Liver (tissue), 9 donors: ENCODE results near the gene RAD9A. TPM values are rescaled to one million over a fixed set of nuclear protein-coding genes. Genes with fewer than 3 reads are reported as not detected.

Source experiments
- DNase-seq: peaks from one replicate; pipeline ENCODE4 v3.0.0-alpha.2; 2017; ENCODE audit warnings: low spot score
- H3K27ac ChIP-seq, 2 donors: one replicate each; pipeline ENCODE4 v1.7.0; 2013; ENCODE audit warnings: inconsistent platforms in 2 of 2, low read length in 2 of 2, control low read depth in 1 of 2, low read depth in 1 of 2, mild to moderate bottlenecking in 1 of 2
- H3K27me3 ChIP-seq, 4 donors: one replicate each; pipeline versions ENCODE4 v1.6.1 to v1.7.0; 2013; ENCODE audit warnings: low read length in 3 of 4, inconsistent platforms in 1 of 4, mild to moderate bottlenecking in 1 of 4, moderate library complexity in 1 of 4; ENCODE audit not compliant: control insufficient read depth in 4 of 4, insufficient read depth in 4 of 4
- H3K36me3 ChIP-seq, 4 donors: one replicate each; pipeline versions ENCODE4 v1.6.1 to v1.7.0; 2013; ENCODE audit warnings: low read length in 3 of 4, mild to moderate bottlenecking in 3 of 4, low read depth in 1 of 4, moderate library complexity in 1 of 4; ENCODE audit not compliant: control insufficient read depth in 4 of 4, insufficient read depth in 3 of 4
- H3K4me1 ChIP-seq, 4 donors: one replicate each; pipeline versions ENCODE4 v1.6.1 to v1.7.0; 2013; ENCODE audit warnings: low read length in 3 of 4, mild to moderate bottlenecking in 3 of 4, moderate library complexity in 1 of 4; ENCODE audit not compliant: control insufficient read depth in 4 of 4, insufficient read depth in 4 of 4
- H3K4me3 ChIP-seq, 3 donors: one replicate each; pipeline versions ENCODE4 v1.6.1 to v1.7.0; 2013; ENCODE audit warnings: low read length in 3 of 3, control low read depth in 1 of 3, low read depth in 1 of 3, mild to moderate bottlenecking in 1 of 3
- H3K9ac ChIP-seq, 2 donors: one replicate each; pipeline ENCODE4 v1.7.0; 2013; ENCODE audit warnings: low read length in 2 of 2, mild to moderate bottlenecking in 2 of 2, moderate library complexity in 2 of 2, control low read depth in 1 of 2, low read depth in 1 of 2
- H3K9me3 ChIP-seq, 4 donors: one replicate each; pipeline versions ENCODE4 v1.6.1 to v1.7.0; 2013; ENCODE audit warnings: low read length in 3 of 4; ENCODE audit not compliant: control insufficient read depth in 4 of 4
- FOXA2 ChIP-seq: IDR thresholded peaks from 2 replicates; pipeline ENCODE4 v1.6.1; 2016; ENCODE audit warnings: antibody characterized with exemption
- GABPA ChIP-seq, 2 donors: IDR thresholded peaks in 1 of 2; conservative IDR thresholded peaks in 1 of 2; 2 replicates each; pipeline ENCODE4 v1.6.1; 2016; ENCODE audit warnings: antibody characterized with exemption in 2 of 2, mild to moderate bottlenecking in 1 of 2, moderate library complexity in 1 of 2
- JUND ChIP-seq, 2 donors: IDR thresholded peaks; 2 replicates each; pipeline ENCODE4 v1.6.1; 2016; ENCODE audit warnings: antibody characterized with exemption in 2 of 2
- NR2F2 ChIP-seq: IDR thresholded peaks from 2 replicates; pipeline ENCODE4 v1.6.1; 2016; ENCODE audit warnings: antibody characterized with exemption
- RXRA ChIP-seq, 2 donors: IDR thresholded peaks; 2 replicates each; pipeline ENCODE4 v1.6.1; 2017 to 2018; ENCODE audit warnings: antibody characterized with exemption in 2 of 2, mild to moderate bottlenecking in 1 of 2
- SP1 ChIP-seq: IDR thresholded peaks from 2 replicates; pipeline ENCODE4 v1.6.1; 2018; ENCODE audit warnings: antibody characterized with exemption, mild to moderate bottlenecking
- YY1 ChIP-seq: IDR thresholded peaks from 2 replicates; pipeline ENCODE4 v1.6.1; 2016; ENCODE audit warnings: antibody characterized with exemption, mild to moderate bottlenecking
- WGBS: extraction: QIAGEN DNeasy Blood & Tissue Kit; methylation state at CpG from one replicate; pipeline ENCODE4 v1.1.7; 2013; 5-methylcytosine and 5-hydroxymethylcytosine counted together
- polyA plus RNA-seq, 2 donors: library from polyadenylated mRNA; stranded (reverse) in 1 of 2; unstranded in 1 of 2; fragments of 200-250 nt in 1 of 2; fragments of >200 nt in 1 of 2; fragmentation: Nextera tagmentation in 1 of 2; extraction: Ambion mirVana in 1 of 2; gene quantifications; one replicate each; pipeline versions ENCODE4 v1.2.1 to v1.2.3, GENCODE V29; 2013 to 2015
- total RNA-seq, 2 donors: library from RNA; depleted of rRNA; stranded (reverse); fragments of >200 nt; gene quantifications; one replicate each; pipeline ENCODE4 v1.2.3, GENCODE V29; 2014
- TF ChIP-seq, protein P1 (sequence below): fragments of 150-350 bp; IDR thresholded peaks from 2 replicates; pipeline ENCODE4 v1.5.1; 2017; ENCODE audit warnings: improper control_type of control experiment, low read depth, low read length; ENCODE audit not compliant: missing input control
- TF ChIP-seq, protein P2 (sequence below): IDR thresholded peaks from 2 replicates; pipeline ENCODE4 v1.6.1; 2016; ENCODE audit warnings: antibody characterized with exemption
- TF ChIP-seq, protein P3 (sequence below): IDR thresholded peaks from 2 replicates; pipeline ENCODE4 v1.6.1; 2016; ENCODE audit warnings: antibody characterized with exemption
- TF ChIP-seq, protein P4 (sequence below): IDR thresholded peaks from 2 replicates; pipeline ENCODE4 v1.6.1; 2016; ENCODE audit warnings: antibody characterized with exemption, mild to moderate bottlenecking
- TF ChIP-seq, protein P5 (sequence below): IDR thresholded peaks from 2 replicates; pipeline ENCODE4 v1.6.1; 2016; ENCODE audit warnings: antibody characterized with exemption
- donor health status: healthy.
- donor health status: healthy.
- donor health status: healthy.
- donor health status: healthy.
- donor health status: healthy.

Gene RAD9A
- total and polyA plus RNA-seq, 4 donors: 4.5 to 8.6 (median 5.6) TPM

DNA sequence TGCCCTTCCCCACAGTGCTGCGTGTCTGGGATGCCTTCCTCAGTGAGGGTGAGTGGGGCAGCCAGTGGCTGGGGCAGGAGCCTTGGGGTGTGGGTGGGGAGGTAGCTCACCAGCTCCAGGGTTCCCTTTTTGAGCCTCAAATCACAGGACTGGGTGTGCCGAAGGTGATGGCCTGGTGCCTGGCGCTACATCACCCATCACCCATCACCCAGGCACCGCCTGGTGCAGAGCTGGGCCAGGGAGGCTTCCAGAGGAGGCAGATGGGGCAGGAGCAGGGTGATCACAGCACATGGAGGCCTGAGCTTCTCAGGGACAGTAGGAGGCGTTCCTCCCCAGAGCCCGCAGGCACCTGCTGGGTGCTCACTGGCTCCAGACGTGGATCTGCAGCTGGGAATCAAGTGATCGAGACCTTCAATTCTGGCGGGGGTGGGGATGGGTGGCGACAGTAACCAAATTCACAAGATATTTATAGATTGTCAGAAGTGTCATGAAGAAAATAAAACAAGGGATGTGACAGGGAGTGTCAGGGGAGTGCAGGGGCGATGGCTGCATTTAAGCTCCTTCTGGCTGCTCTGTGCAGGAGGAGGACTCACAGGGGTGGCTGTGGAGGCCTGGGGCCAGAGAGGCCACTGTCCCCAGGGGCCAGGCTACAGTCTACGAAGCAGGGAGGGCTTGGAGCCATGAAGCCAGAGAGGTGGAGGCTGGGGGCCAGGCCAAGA, 15.3 kb downstream of the RAD9A start (continued):
- TF ChIP-seq, protein P1, sequence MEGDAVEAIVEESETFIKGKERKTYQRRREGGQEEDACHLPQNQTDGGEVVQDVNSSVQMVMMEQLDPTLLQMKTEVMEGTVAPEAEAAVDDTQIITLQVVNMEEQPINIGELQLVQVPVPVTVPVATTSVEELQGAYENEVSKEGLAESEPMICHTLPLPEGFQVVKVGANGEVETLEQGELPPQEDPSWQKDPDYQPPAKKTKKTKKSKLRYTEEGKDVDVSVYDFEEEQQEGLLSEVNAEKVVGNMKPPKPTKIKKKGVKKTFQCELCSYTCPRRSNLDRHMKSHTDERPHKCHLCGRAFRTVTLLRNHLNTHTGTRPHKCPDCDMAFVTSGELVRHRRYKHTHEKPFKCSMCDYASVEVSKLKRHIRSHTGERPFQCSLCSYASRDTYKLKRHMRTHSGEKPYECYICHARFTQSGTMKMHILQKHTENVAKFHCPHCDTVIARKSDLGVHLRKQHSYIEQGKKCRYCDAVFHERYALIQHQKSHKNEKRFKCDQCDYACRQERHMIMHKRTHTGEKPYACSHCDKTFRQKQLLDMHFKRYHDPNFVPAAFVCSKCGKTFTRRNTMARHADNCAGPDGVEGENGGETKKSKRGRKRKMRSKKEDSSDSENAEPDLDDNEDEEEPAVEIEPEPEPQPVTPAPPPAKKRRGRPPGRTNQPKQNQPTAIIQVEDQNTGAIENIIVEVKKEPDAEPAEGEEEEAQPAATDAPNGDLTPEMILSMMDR: no peak
- TF ChIP-seq YY1: no peak
- TF ChIP-seq, protein P2, sequence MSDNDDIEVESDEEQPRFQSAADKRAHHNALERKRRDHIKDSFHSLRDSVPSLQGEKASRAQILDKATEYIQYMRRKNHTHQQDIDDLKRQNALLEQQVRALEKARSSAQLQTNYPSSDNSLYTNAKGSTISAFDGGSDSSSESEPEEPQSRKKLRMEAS: no peak
- TF ChIP-seq JUND (IDR thresholded peaks at IDR 0.05): no peak
- no peak for TF ChIP-seq RXRA (IDR thresholded peaks at IDR 0.05)

DNA sequence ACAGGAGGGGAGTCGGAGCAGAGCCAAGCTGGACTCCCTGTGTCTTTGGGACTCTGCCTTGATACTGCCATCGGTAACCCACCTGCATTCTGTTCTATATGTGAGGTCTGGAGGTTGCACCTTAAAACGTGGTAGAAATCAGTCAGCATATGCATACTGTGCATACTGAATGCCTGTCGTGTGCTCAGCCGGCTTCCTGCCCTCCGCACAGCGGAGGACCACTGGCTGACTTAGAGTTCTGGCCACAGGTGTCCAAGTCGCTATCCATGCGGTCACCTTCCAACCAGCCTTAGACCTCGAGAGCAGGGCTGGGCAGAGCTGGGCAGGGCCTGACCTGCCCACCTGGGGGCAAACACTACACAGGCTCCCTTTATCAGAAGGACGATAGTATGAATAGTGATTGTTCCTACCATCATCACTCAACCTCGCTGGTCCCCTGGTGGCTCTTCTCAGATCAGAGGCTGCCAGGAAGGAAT, 15.9 kb downstream of the RAD9A start:
- H3K4me1 ChIP-seq: peaks cover 0 to 3% (median 2%) of the 10 kb centered on the region in 4 donors
- no peaks in the 10 kb centered on the region for H3K9me3 ChIP-seq
- H3K27me3 ChIP-seq: no peaks in the 10 kb centered on the region
- no peak overlapping the region for H3K4me3 ChIP-seq
- TF ChIP-seq, protein P3, sequence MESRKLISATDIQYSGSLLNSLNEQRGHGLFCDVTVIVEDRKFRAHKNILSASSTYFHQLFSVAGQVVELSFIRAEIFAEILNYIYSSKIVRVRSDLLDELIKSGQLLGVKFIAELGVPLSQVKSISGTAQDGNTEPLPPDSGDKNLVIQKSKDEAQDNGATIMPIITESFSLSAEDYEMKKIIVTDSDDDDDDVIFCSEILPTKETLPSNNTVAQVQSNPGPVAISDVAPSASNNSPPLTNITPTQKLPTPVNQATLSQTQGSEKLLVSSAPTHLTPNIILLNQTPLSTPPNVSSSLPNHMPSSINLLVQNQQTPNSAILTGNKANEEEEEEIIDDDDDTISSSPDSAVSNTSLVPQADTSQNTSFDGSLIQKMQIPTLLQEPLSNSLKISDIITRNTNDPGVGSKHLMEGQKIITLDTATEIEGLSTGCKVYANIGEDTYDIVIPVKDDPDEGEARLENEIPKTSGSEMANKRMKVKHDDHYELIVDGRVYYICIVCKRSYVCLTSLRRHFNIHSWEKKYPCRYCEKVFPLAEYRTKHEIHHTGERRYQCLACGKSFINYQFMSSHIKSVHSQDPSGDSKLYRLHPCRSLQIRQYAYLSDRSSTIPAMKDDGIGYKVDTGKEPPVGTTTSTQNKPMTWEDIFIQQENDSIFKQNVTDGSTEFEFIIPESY: no peak
- TF ChIP-seq RXRA (IDR thresholded peaks at IDR 0.05) (no peak), SP1 (no peak), NR2F2 (no peak), GABPA (IDR thresholded peaks at IDR 0.05 in 1 of 2, conservative IDR thresholded peaks at IDR 0.05 in 1 of 2) (no peak), FOXA2 (no peak), JUND (IDR thresholded peaks at IDR 0.05) (no peak)
- TF ChIP-seq, protein P2: no peak
- TF ChIP-seq, protein P4, sequence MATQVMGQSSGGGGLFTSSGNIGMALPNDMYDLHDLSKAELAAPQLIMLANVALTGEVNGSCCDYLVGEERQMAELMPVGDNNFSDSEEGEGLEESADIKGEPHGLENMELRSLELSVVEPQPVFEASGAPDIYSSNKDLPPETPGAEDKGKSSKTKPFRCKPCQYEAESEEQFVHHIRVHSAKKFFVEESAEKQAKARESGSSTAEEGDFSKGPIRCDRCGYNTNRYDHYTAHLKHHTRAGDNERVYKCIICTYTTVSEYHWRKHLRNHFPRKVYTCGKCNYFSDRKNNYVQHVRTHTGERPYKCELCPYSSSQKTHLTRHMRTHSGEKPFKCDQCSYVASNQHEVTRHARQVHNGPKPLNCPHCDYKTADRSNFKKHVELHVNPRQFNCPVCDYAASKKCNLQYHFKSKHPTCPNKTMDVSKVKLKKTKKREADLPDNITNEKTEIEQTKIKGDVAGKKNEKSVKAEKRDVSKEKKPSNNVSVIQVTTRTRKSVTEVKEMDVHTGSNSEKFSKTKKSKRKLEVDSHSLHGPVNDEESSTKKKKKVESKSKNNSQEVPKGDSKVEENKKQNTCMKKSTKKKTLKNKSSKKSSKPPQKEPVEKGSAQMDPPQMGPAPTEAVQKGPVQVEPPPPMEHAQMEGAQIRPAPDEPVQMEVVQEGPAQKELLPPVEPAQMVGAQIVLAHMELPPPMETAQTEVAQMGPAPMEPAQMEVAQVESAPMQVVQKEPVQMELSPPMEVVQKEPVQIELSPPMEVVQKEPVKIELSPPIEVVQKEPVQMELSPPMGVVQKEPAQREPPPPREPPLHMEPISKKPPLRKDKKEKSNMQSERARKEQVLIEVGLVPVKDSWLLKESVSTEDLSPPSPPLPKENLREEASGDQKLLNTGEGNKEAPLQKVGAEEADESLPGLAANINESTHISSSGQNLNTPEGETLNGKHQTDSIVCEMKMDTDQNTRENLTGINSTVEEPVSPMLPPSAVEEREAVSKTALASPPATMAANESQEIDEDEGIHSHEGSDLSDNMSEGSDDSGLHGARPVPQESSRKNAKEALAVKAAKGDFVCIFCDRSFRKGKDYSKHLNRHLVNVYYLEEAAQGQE: no peak
- TF ChIP-seq, protein P5, sequence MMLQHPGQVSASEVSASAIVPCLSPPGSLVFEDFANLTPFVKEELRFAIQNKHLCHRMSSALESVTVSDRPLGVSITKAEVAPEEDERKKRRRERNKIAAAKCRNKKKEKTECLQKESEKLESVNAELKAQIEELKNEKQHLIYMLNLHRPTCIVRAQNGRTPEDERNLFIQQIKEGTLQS: no peak
- no peaks in the 10 kb centered on the region for H3K36me3 ChIP-seq
- H3K9ac ChIP-seq: no peak overlapping the region
- DNase-seq: no peak
- H3K27ac ChIP-seq: no peak overlapping the region
- 67% methylated on average over 12 of the region's 12 CpGs for WGBS
